HG03025 (cell line): ENCODE results near the gene PDE4D.

Source experiments
- ATAC-seq: cut with Tn5 transposase; IDR thresholded peaks from one replicate; pipeline ENCODE4 v1.9.1; 2021; ENCODE audit warnings: mild to moderate bottlenecking, moderate library complexity; ENCODE audit not compliant: unreplicated experiment, low FRiP score

Gene PDE4D

DNA sequence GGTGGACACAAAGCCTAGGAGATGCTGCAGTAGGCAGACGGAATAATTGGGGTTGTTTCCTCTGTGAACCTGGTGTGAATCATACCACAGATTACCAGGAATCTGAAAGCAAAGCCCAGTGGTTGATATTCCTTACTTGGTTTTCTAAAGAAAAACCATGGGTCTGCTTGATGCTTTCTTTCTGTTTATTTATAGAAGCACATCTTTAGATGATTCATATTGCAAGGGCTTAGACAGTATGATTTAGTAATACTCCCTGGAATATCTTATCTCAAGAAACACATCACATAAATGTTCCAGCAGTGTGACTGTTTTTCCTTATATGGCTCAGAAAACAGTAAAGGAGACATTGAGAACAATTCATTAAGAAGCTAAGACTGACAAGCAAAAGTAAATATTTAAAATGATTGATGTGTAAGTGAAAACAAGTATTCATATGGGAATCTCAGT lies 687.4 kb downstream of the PDE4D start:
- ATAC-seq, result no peak

DNA sequence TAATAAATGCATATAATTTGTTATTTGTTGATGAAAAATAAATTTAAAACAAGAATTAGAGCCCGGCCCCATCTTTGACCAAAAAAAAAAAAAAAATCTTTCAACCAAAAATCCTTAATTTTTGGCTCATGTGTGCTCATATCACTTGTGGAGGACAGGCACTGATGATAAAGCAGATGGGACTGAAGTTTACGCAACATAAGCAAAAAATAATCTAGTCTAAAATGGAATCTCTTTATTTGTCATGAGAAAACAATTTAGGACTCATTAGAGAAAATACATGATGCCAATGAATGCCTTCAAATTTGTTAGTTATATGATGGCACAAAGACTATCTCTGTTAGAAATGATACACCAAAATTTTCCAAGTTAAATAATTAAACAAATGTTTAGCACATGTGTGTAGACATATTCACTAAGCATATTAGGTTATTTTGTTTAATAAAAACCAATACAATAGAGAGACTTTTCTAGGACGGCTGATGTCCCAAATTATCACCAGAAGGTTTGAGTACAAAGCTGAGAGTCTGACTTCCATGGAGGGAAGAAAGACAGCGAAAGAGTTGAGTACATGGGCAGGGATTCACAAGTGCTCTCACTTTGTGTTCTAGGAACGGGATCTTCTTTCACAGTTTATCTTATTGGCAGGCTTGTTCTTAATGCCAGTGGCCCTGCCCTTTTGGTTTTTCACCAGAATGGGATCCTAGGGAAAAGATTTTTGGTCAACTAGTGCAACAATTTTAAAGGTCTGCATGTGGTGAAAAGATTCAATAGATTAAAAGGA lies 689.2 kb downstream of the PDE4D start:
- no peak for ATAC-seq

DNA sequence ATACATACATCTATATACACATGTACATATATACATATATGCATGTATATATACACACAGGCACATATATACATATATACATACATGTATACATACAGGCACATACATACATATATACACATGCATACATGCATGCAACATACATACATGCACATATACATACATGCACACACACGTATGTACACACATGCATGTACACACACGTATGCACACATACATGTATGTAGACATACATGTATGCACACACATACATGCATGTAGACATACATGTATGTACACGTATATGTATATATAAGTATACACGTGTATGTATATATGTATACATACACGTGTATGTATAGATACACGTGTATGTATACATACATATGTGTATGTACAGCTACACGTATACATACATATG lies 693.7 kb downstream of the PDE4D start:
- ATAC-seq, result no peak

DNA sequence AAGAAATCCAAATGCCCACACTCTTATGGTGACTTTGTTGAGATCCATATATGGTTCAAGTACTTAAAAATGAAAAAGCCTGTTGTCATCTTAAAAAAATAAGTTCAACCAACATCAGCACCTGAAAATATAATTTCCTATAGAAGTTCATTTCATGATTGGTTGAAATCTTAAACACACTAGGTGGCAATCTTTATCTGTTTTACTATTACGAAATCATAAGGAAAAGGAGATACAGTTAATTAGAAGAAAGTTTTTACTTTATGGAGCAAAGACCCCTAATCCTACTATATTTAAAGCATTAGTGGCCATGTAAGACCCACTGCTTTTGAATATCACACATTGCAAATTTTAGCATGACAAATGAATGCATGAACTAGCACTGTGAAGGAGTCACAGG lies 694.7 kb downstream of the PDE4D start:
- no peak for ATAC-seq

DNA sequence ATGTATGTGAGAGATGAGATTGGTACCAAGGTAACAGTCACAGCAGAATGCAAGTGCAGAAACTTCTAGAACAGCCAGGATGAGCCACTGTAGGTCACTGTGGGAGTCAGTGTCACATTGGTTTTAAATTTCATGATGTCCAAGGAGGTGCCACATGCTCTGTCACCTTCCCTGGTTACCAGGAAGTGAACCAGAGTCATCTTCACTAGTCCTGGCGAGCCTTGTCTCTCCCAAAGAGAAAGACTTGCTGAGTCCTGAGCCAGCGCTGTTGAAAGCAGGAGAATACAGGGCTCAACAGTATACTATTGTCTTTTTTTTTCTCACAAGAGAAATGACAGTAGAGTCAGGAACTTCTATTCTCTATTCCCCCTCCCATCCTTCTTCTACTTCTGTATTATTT lies 695.2 kb downstream of the PDE4D start:
- ATAC-seq, result no peak

DNA sequence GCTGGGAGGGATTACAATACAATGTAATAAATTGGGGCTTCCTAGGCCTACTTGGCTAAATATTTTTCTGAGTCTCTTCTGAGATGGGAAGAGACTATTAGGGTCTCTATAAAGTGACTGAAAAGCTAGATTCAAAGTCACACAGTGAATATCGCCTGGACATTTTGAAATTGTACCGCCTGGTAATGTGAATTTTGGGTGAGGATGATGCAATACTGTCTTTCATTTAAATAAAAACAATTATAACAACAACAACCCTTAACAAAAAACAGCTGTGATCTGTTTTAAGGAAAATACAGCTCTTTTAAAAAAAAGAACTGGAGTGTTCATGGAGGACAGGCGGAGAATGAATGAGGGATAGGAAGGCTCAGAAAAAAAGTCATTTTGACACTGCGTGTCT lies 695.6 kb downstream of the PDE4D start:
- ATAC-seq, result no peak

DNA sequence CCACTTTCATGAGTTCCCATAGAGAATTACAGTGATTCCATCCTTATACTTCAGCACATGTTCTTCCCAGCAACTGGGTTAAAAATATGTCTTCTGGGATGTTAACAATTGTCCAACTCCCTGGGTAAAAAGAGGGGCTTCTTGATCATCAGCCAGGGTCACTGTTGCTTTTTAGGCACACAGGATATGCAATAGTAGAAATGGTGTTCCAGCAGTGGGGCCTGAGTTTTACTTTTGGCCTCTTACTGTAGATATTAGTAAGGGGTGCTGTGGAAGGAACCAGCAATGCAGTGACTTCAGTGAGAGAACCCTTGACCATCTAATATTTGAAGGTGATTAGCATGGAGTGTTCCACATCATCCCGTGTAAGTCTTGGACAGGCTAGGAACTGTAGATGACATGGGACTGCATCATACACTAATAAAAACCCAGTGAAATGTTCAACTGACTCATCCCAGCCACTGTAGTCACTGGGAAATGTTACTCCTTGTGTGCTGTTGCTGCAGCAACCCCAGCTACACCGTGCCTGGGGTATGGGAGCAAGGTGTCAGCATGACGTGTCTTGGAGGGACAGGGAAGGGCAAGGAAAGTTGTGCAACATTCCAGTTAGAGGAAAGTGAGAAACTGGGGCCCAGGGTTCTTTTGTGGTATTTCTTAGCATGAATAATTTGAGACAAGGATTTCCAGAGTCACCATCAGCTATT lies 699.8 kb downstream of the PDE4D start:
- ATAC-seq, result no peak

DNA sequence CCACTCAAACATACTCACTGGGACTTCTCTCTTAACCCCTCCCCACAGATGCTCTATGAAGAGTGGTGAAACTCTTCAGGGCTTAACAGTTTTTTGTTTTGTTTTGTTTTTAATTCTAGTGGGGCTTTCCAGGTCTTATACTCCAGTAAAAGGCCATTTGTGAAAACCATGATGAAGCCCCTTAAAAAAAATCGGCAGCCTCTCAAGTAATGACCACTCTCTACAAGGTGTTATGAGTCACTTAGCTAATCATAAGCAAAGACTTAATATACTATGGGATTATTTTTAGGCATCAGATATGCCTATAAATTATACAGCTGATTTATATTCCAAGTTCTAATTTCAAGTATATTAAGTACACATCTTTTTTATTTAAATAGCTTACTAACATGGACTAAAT lies 702.8 kb downstream of the PDE4D start:
- no peak for ATAC-seq

DNA sequence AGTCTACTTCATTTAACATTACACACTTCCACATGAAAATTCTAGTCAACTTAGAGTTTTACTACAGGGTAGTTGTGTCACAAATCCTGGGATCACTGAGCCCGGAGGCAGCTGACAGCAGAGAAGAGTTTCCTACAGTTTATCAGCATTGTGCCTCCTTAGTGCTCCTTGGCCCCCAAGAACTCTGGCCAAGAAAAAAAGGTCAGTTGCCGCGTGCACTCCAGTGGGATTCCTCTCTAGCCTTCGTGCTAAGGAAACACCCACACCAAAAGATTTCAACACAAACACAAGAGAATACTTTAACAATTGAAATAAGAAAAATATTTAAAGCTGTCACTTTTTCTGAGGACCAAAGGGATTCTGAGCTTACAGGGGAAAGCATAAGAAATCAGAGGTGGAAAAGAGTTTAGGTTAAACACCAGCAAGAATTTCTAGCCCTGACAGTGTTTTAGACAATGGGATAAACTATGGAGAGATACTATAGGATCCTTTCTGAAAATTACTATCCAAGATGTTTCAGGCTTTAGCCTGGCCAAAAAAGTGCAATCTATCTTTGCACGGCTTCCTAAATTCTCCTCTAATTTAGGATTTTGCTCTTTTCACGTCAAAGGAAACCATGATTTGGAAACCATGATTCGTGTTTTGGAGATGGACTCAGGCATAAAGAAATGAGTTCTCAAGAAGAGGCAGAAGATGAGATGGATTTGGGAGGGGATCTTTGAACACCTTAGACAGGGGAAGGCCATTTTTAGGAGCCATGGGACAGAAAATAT lies 703.9 kb downstream of the PDE4D start:
- no peak for ATAC-seq

DNA sequence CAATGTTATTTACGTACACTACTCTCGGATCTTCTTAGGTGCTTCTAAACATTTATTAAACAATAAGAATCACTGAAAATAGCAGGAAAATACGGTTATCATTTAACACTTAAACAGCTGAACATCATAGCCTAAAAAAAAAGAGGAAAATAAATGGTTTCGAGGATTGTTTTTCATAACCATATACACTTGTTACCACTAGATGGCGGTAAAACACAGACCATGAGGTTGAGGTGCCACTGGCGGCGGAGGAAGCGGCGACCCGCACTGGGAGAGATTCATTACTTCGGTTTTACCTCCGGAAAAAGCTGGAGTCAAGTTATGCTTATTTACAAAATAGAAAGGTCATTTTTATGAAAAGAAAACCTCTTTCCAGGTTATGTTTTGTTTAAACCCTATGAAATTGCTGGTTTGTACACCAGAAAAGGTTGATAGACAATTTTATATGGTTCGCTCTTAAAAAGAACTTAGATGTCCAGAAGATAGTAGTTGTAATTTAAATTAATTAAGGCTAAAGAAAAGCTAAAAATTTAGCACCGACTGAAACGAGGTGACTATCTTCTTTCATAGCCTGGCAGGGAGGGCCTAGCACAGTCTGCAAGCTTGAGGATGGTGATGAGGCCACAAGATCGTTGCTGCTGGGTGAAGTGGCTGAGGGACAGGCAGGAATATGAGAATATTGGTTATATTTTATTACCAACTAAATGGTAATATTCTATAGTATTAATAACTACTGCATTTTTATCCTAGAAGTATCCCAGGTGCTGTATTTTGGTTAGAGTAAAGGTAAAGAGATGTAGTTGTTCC lies 704.9 kb downstream of the PDE4D start:
- peak; percentile 69 for ATAC-seq

DNA sequence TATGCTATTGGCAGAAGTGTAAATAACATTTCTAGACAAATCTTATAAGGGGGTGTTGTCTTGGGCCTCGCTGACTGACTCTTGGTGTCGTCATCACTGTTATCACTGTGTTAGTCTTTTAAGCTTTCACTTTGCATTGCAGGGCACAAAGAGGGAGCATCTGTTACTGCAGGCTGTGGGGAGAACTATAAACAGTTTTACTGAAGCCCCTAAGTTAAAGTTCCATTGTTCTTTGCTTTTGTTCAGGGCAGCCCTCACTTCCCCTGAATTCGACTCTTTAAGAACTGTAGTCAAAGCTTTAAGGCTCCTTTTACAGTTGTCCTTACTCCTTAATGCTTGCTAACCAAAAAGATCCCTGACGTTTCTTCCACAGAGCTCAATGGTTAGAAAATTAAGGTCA lies 705.7 kb downstream of the PDE4D start:
- no peak for ATAC-seq

DNA sequence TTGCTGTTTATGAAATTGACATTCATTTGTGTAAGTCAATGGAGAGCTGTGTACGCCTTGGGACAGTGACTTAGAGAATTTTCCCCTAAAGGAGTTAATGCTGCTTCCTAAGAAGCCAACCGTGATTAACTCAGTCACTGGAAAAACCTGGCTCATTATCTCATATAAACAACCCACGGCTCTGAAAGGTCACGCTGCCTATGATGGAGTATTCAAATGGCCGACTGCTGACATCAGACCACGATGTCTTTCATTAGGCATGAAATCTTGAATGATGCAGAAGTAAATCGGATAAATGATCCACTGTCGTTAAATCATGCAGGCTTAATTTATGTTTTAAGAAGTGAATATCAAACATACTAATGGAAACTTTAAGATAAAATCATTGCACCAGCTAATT lies 706.9 kb downstream of the PDE4D start:
- no peak for ATAC-seq

DNA sequence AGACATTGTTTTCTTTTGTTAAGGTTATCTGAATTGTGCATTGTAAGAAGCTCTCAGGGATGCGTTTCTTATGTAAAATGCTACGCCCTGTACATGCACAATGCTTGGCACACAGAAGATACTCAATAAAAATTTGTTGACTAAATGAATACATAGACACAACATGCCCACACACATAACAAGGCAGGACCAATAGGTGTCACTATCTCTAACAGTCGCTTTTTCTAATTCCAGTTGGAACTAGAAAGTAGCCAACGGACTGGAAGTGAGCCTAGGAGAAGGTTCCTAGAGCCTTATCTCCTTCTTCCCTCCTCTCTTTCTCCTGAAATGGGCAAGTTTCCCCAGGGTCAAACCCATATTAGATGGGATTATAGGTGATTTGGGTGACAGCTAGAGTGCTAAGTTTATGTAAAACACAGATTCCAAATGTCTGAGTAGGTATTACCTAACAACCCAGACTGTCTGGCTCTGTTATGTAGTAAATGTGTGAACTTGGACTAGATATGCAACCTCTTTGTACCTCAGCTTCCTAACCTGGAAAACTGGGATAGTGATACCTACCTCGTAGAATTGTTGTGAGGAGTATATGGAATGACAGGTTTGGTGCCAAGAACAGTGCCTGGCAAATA lies 707.7 kb downstream of the PDE4D start:
- no peak for ATAC-seq

DNA sequence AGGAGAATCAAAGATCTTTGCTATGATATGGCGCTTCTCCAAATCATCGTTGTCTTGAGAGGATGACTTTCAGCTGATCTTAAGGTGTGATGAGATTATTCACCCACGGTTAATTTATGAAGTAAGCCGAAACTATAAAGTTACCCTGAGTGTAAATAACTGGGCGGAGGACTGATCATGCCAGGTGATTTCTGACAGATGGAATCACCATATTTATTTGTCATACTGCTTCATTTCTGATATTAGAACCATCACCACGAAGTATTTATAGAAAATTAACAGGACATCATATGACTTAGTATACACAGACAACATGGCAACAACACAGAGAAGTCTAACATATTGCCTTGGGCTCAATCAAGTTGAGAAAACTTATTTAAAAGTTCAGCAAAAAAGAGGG lies 708.8 kb downstream of the PDE4D start:
- ATAC-seq, result no peak

DNA sequence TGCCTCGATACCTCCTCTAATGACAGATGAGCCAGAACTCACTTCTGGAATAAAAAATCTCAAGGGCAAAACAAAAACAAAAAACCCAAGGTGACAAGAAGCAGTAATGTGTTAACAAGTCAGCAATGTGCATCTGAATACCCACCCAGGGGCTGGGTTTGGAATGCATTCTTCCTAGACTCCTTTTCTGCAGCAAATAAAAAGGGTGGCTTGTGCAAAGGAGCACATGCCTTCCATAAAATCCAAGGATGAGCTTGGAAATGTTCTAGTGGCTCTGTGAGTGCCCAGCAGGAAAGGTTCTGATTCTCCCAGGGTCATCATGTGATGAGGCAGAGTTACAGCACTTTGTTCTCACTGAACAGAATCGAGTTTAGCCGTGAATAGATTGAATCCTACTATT lies 710.8 kb downstream of the PDE4D start:
- no peak for ATAC-seq

DNA sequence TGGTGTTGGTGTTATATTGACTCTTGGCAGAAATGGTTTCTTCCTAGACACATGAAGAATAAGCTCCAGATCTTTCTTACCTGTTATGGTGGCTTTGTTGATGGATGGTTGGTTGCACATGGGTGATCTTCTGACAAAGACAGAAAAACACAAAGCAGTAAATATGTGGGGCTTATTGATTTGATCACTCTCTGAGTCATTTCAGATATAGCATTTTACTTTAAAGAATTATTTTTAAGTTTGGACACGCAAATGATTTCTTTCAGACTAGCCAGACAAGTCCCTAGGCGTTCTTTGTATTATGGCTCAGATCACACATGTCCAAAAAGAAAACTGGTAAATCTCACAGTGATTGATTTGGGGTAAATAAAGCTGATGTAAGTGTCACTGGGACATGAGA lies 713.0 kb downstream of the PDE4D start:
- peak; percentile 58 for ATAC-seq

DNA sequence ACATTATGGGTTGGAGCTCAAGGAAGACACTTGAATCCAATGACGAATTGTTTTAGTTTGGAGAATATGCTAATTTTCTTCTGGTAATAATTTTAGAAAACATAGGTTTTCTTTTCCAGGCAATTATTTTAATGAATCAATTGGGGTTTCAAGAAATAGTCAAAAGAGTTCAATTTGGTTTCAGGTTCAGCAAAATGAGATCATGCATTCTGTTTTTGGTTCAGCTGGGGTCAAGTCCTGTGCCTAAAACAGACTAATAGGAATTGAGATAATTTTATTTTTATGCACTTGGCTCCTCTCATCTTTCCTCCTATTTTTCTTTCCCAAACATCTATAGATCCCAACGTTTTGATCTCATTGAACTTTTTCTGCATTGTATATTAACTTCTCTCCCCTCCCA lies 713.8 kb downstream of the PDE4D start:
- ATAC-seq, result no peak

DNA sequence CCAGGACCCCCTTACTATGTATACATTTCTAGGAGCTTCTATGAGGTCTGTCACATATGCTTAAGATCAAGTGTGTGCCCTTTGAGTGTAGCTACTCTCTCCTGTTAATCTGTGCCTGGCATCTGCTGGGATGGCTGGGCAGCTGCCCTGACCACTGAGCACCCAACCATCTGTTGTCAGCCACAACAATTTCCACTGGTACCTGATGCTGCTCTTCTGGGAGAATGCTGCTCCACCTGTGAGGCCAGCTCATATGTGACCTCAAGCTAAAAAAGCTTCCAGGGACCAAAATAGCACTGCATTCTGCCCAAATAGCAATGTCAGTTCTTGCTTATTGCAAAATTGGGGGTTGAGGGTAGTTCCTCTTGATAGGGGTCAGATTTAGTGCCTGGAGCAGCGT lies 715.0 kb downstream of the PDE4D start:
- ATAC-seq, result no peak

DNA sequence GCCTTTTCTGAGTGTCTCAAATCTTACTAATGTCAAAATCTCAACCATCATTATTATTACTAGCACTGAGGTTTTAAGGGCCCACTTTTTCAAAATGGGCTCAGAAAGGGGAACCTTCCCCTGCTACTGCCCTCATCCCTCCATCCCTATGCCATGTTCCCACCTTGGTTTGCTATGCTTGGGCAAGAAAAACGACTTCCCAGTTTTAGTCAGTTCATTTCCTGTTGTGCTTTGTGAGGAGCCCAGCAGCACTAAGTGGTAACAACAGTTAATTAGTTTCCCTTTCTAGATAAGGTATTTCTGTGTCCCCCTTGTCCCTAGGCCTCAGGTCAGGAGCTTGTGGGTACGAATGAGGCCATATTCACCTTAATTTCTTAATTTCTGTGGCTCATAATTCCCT lies 715.5 kb downstream of the PDE4D start:
- no peak for ATAC-seq

DNA sequence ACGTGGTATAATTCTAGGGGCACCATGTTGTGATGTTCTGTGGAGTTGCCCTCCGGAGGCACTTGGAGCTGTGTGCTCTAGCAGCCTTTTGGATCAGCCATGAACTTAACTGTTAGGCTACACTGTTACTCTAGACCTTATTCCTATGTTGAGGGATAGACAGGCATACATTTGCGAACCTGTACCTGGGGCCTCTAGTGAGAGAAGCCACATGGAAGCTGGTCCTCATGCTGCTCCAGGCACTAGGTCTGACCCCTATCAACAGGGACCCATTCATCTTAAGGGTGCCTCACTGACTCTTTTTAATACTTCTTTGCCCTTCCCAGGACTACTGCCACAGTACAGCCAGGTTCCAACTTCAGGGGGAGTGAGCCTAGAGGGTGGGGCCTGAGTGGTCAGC lies 715.9 kb downstream of the PDE4D start:
- ATAC-seq, result no peak
